HFFc6 (cell line): Measurements from ENCODE around the gene DNAH2. TPM values are rescaled to one million over a fixed set of nuclear protein-coding genes. Genes with fewer than 3 reads are reported as not detected.

Experiments
- DNase-seq: peaks from one replicate; pipeline ENCODE4 v3.0.0-alpha.2; 2018
- H3K27ac Mint-ChIP-seq: 2 replicates; pipeline ENCODE4 v1.8.0; 2020; ENCODE audit warnings: mild to moderate bottlenecking, mixed read lengths
- H3K27me3 Mint-ChIP-seq: 2 replicates; pipeline ENCODE4 v1.8.0; 2021; ENCODE audit warnings: mild to moderate bottlenecking, moderate library complexity, mixed read lengths; ENCODE audit not compliant: insufficient read depth
- H3K36me3 Mint-ChIP-seq: 2 replicates; pipeline ENCODE4 v1.8.0; 2021; ENCODE audit warnings: low read depth, mixed read lengths
- H3K4me1 Mint-ChIP-seq: 2 replicates; pipeline ENCODE4 v1.8.0; 2020; ENCODE audit warnings: low read depth, mixed read lengths
- H3K4me3 Mint-ChIP-seq: 2 replicates; pipeline ENCODE4 v1.8.0; 2020; ENCODE audit warnings: mild to moderate bottlenecking, moderate library complexity, mixed read lengths
- H3K9me3 Mint-ChIP-seq: 2 replicates; pipeline ENCODE4 v1.8.0; 2020; ENCODE audit warnings: mild to moderate bottlenecking, mixed read lengths
- total RNA-seq, 6 experiments: library from RNA; stranded (reverse); fragmentation: NEBNext Ultra II Directional; extraction: Animal tissue kit (Norgen Biotek cat#: 25700); gene quantifications; 2 replicates in 1 of 6; 3 replicates in 5 of 6; pipeline ENCODE4 v1.2.3, GENCODE V29; 2021
- TF ChIP-seq, protein P1 (sequence below): fragments of 200-600 bp; sonication (generic); IDR thresholded peaks from 2 replicates; pipeline ENCODE4 v1.5.0; 2021; ENCODE audit warnings: antibody characterized with exemption, mild to moderate bottlenecking

The DNAH2 gene
- total RNA-seq, 6 experiments from 2014 or later = not detected

- Mint-ChIP-seq H3K27ac (peak within 1 kb of the TSS; percentile 98), H3K9me3 (no peaks in the 10 kb centered on the region), H3K27me3 (no peaks in the 10 kb centered on the region; the same call in none of the 2 replicates), H3K36me3 (peaks cover 14% of the 10 kb centered on the region), H3K4me3 (peak within 1 kb of the TSS; percentile 93), H3K4me1 (peaks cover 31% of the 10 kb centered on the region)
- peak; percentile 88 for DNase-seq
- TF ChIP-seq, protein P1, sequence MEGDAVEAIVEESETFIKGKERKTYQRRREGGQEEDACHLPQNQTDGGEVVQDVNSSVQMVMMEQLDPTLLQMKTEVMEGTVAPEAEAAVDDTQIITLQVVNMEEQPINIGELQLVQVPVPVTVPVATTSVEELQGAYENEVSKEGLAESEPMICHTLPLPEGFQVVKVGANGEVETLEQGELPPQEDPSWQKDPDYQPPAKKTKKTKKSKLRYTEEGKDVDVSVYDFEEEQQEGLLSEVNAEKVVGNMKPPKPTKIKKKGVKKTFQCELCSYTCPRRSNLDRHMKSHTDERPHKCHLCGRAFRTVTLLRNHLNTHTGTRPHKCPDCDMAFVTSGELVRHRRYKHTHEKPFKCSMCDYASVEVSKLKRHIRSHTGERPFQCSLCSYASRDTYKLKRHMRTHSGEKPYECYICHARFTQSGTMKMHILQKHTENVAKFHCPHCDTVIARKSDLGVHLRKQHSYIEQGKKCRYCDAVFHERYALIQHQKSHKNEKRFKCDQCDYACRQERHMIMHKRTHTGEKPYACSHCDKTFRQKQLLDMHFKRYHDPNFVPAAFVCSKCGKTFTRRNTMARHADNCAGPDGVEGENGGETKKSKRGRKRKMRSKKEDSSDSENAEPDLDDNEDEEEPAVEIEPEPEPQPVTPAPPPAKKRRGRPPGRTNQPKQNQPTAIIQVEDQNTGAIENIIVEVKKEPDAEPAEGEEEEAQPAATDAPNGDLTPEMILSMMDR = no peak
These were observed 30.3 kb upstream of the DNAH2 start, which contains the start of gene TP53 for GRCh38 chr17:7687072-7687907. Gene TP53 (minus strand): TSS chr17:7687490. CDS start chr17:7676594, 10,896 bp downstream.

GRCh38 chr17:7687908-7688807 lies 29.4 kb upstream of the DNAH2 start, which contains the start of gene WRAP53:
Gene WRAP53 (plus strand): TSS chr17:7688477. CDS start chr17:7688649, 172 bp downstream.
- no peaks in the 10 kb centered on the region for H3K9me3 Mint-ChIP-seq
- peak; percentile 99 for DNase-seq

DNA sequence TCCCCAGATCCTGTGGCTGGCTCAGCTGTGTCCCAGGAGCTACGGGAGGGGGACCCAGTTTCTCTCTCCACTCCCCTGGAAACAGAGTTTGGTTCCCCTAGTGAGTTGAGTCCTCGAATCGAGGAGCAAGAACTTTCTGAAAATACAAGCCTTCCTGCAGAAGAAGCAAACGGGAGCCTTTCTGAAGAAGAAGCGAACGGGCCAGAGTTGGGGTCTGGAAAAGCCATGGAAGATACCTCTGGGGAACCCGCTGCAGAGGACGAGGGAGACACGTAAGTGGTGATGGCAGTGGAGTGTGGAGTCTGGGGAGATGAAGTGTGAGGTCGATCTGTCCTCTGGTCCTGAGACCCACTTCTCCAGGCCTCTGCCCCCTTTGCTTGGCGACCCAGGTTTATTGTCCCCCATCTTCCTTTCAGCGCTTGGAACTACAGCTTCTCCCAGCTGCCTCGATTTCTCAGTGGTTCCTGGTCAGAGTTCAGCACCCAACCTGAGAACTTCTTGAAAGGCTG lies 28.7 kb upstream of the DNAH2 start:
- no peaks in the 10 kb centered on the region; the same call in none of the 2 replicates for H3K27me3 Mint-ChIP-seq
- H3K9me3 Mint-ChIP-seq = no peaks in the 10 kb centered on the region
- H3K36me3 Mint-ChIP-seq = peaks cover 20% of the 10 kb centered on the region
- peaks cover 31% of the 10 kb centered on the region for H3K4me1 Mint-ChIP-seq
- DNase-seq = no peak
- peak overlapping the region; percentile 92 for H3K27ac Mint-ChIP-seq
- H3K4me3 Mint-ChIP-seq = peak overlapping the region; percentile 93
- TF ChIP-seq, protein P1 = no peak

More at GRCh38 chr17:7687908-7688807, 29.4 kb upstream of the DNAH2 start, which contains the start of gene WRAP53:
- Mint-ChIP-seq H3K4me1 (peaks cover 31% of the 10 kb centered on the region), H3K27ac (peak within 1 kb of the TSS; percentile 98), H3K4me3 (peak within 1 kb of the TSS; percentile 93), H3K27me3 (no peaks in the 10 kb centered on the region; the same call in none of the 2 replicates), H3K36me3 (peaks cover 18% of the 10 kb centered on the region)
- TF ChIP-seq, protein P1 = peak; percentile 99

DNA sequence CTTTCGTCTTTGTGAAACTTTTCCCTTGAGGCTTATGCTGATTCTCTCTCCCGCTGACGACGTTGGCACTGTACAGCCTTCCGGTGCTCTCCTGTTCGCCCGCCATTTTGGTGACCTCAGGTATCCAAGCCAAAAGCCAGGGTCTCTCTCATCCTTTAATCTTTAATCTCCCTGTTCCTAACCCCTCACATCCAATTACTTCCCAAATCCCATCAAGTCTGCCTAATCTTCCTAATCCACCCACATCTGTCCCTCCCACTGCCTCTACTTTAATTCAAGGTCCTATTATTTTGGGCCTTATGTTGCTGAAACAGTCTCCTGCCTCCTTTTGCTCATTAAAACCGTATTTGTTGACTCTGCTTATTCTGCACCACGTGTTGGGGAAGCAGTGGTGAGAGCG lies 22.0 kb upstream of the DNAH2 start:
- Mint-ChIP-seq H3K27ac (no peak overlapping the region), H3K4me1 (no peaks in the 10 kb centered on the region), H3K4me3 (no peak overlapping the region), H3K36me3 (peaks cover 31% of the 10 kb centered on the region), H3K27me3 (no peaks in the 10 kb centered on the region; the same call in 1 of the 2 replicates), H3K9me3 (no peaks in the 10 kb centered on the region)
- no peak for DNase-seq
- TF ChIP-seq, protein P1 = no peak
